Vagina (tissue), 2 donors: Measurements from ENCODE around the gene NOC3L. TPM values are rescaled to one million over a fixed set of nuclear protein-coding genes. Genes with fewer than 3 reads are reported as not detected.

ENCODE experiments used
- DNase-seq, 2 donors: peaks; one replicate each; pipeline ENCODE4 v3.0.0-alpha.2; 2017; ENCODE audit errors: extremely low spot score in 2 of 2
- H3K27ac ChIP-seq: fragments of 200-600 bp; sonication (generic); one replicate; pipeline ENCODE4 v1.5.1; 2019
- H3K27me3 ChIP-seq: fragments of 200-600 bp; sonication (generic); one replicate; pipeline ENCODE4 v1.5.1; 2019
- H3K36me3 ChIP-seq, 2 donors: fragments of 200-600 bp; sonication (generic); one replicate each; pipeline ENCODE4 v1.5.1; 2017 to 2019
- H3K4me1 ChIP-seq: fragments of 200-600 bp; sonication (generic); one replicate; pipeline ENCODE4 v1.5.1; 2019
- H3K4me3 ChIP-seq, 2 donors: fragments of 200-600 bp; sonication (generic); 1 replicate in 1 of 2; 2 replicates in 1 of 2; pipeline ENCODE4 v1.5.1; 2016 to 2019
- H3K9me3 ChIP-seq: fragments of 200-600 bp; sonication (generic); one replicate; pipeline ENCODE4 v1.5.1; 2019
- CTCF ChIP-seq, 3 experiments: fragments of 450-650 bp in 2 of 3; fragments of 200-600 bp in 1 of 3; sonication (generic) in 1 of 3; IDR thresholded peaks; one replicate each; pipeline ENCODE4 v1.5.1; 2017 to 2019; ENCODE audit warnings: antibody characterized with exemption in 3 of 3, mild to moderate bottlenecking in 2 of 3, moderate library complexity in 2 of 3
- POLR2A ChIP-seq, 2 donors: fragments of 450-650 bp; IDR thresholded peaks; one replicate each; pipeline ENCODE4 v1.6.1; 2017; ENCODE audit warnings: antibody characterized with exemption in 2 of 2, mild to moderate bottlenecking in 2 of 2, moderate library complexity in 2 of 2
- POLR2AphosphoS5 ChIP-seq, 2 donors: sonication (generic); formaldehyde crosslinking; IDR thresholded peaks; one replicate each; pipeline ENCODE4 v1.9.0; 2017; ENCODE audit warnings: antibody characterized with exemption in 2 of 2, mild to moderate bottlenecking in 2 of 2, low read depth in 1 of 2; ENCODE audit not compliant: insufficient read depth in 1 of 2
- intact Hi-C: fragments of 100-400 bp; cut with DNase I; formaldehyde crosslinking; loops from one replicate; pipeline ENCODE4 v1.15.1; 2023
- total RNA-seq: library from RNA; depleted of rRNA; stranded (reverse); fragments of >200 nt; gene quantifications from one replicate; pipeline ENCODE4 v1.2.3, GENCODE V29; 2016

NOC3L gene
- total RNA-seq, 1 donor from 2014 or later: 21.1 TPM

DNA sequence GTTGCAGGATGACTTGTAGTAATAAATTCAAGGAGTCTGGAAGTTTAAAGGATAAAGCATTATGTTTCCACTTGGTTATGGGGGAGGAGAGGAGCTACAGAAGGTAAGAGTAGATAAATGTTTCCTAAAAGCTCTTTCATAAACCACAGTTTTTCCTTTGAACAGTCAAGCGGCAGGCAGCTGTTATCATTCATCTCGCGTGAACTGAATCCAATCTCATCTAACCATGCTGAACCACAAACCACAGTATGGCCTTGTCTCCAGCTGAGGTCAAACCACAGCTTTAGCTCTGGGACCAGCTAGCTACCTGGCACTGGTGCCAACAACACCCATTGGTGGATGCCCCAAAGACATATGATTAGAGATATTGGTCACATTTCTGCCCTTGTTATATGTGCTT is 63.3 kb downstream of the NOC3L start:
- DNase-seq: no peak
- Histone ChIP-seq H3K36me3 (no peaks in the 10 kb centered on the region), H3K27me3 (no peaks in the 10 kb centered on the region), H3K4me3 (no peak overlapping the region), H3K27ac (no peak overlapping the region), H3K9me3 (no peaks in the 10 kb centered on the region), H3K4me1 (no peaks in the 10 kb centered on the region)
- TF ChIP-seq CTCF (IDR thresholded peaks at IDR 0.05) (no peak), POLR2AphosphoS5 (IDR thresholded peaks at IDR 0.05; ENCODE audit: insufficient read depth in 1 of 2, low read depth in 1 of 2) (no peak), POLR2A (IDR thresholded peaks at IDR 0.05) (no peak)
- intact Hi-C loops: no loop called here

DNA sequence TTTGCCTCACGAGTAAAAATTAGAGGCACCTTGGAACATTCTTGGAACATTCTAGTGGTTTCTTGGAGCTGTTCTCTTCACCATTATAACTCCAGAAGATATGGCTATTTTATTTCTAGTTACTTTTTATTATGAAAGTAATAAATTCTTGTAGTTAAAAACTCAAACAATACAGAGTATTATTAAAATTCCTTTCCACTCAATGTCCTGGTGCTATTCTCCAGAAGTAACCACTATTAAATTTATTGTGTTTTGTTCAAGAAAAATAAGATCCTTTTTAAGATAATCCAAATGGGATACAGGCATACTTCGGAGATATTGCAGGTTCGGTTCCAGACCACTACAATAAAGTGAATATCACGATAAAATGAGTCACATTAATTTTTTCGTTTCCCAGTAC is 68.6 kb downstream of the NOC3L start:
- TF ChIP-seq CTCF (IDR thresholded peaks at IDR 0.05): no peak
- no peak for TF ChIP-seq POLR2AphosphoS5 (IDR thresholded peaks at IDR 0.05; ENCODE audit: insufficient read depth in 1 of 2, low read depth in 1 of 2)
- TF ChIP-seq POLR2A (IDR thresholded peaks at IDR 0.05): no peak
- no peaks in the 10 kb centered on the region for H3K9me3 ChIP-seq
- no peaks in the 10 kb centered on the region for H3K27me3 ChIP-seq
- no peak overlapping the region for H3K4me3 ChIP-seq
- intact Hi-C loops: no loop called here
- DNase-seq: no peak
- H3K36me3 ChIP-seq: no peaks in the 10 kb centered on the region
- H3K4me1 ChIP-seq: peaks cover 16% of the 10 kb centered on the region
- H3K27ac ChIP-seq: no peak overlapping the region

DNA sequence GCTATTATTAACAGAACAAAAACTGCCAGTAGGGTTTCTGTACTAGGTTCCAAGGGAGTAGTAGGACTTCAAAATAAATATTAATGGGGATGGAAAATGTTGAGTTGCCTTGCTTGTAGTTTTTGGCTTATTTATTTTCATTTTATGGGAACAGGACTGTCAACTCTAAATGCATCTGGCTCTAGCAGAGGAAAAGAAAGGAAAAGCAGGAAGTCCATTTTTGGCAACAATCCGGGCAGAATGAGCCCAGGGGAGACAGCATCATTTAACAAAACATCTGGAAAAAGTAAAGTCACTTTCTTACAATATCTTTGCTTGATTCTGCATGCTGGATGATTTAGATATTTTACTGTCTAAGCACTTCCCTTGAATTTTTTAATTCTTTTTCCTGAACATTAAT is 69.4 kb downstream of the NOC3L start:
- Histone ChIP-seq H3K4me1 (peaks cover 16% of the 10 kb centered on the region), H3K36me3 (no peaks in the 10 kb centered on the region), H3K27ac (no peak overlapping the region), H3K27me3 (no peaks in the 10 kb centered on the region), H3K9me3 (no peaks in the 10 kb centered on the region), H3K4me3 (no peak overlapping the region)
- intact Hi-C loops: no loop called here
- TF ChIP-seq CTCF (IDR thresholded peaks at IDR 0.05) (no peak), POLR2AphosphoS5 (IDR thresholded peaks at IDR 0.05; ENCODE audit: insufficient read depth in 1 of 2, low read depth in 1 of 2) (peak in 1 of 2 donors; percentile 68), POLR2A (IDR thresholded peaks at IDR 0.05) (no peak)
- DNase-seq: no peak

DNA sequence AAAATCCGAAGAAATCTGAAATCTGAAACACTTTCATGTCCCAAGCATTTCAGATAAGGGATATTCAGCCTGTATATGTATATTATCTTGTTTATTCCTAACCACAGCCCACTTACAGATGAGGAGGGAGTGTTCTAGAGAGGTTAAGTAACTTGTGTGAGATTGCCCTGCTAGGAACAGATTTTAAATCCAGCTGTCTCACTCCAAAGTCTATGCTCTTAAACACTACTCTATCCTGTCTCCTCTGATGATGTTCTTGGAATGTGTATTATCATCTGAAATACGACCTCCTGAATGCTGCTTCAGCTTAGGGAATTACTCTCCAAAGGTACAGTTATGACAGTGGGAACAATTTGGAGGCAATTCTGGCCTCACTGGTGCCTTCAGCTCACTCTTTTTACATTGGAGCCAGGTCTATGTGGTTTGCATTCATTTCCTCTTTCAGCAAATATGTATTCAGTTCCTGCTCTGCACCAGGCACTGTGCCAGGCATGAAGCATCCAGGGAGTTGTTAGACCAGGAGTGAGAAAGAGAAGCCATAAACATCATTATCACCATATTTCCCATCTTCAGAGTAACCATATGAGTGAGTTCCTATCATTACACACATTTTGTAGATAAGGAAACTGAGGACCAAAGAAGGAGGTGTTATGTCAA is 70.2 kb downstream of the NOC3L start:
- Histone ChIP-seq H3K4me1 (peaks cover 16% of the 10 kb centered on the region), H3K27ac (peak overlapping the region; percentile 1), H3K27me3 (no peaks in the 10 kb centered on the region), H3K9me3 (no peaks in the 10 kb centered on the region), H3K36me3 (no peaks in the 10 kb centered on the region), H3K4me3 (no peak overlapping the region)
- TF ChIP-seq POLR2AphosphoS5 (IDR thresholded peaks at IDR 0.05; ENCODE audit: insufficient read depth in 1 of 2, low read depth in 1 of 2): no peak
- no peak for TF ChIP-seq POLR2A (IDR thresholded peaks at IDR 0.05)
- TF ChIP-seq CTCF (IDR thresholded peaks at IDR 0.05): no peak
- no peak for DNase-seq
- intact Hi-C loops: no loop called here

GRCh38 chr10:94288361-94289101 is 74.2 kb downstream of the NOC3L start:
- Histone ChIP-seq H3K36me3 (no peaks in the 10 kb centered on the region), H3K27ac (no peak overlapping the region), H3K9me3 (no peaks in the 10 kb centered on the region), H3K4me1 (peaks cover 11% of the 10 kb centered on the region), H3K27me3 (no peaks in the 10 kb centered on the region), H3K4me3 (no peak overlapping the region)
- no peak for DNase-seq
- intact Hi-C loops: no loop called here
- TF ChIP-seq CTCF (IDR thresholded peaks at IDR 0.05) (no peak), POLR2AphosphoS5 (IDR thresholded peaks at IDR 0.05; ENCODE audit: insufficient read depth in 1 of 2, low read depth in 1 of 2) (no peak), POLR2A (IDR thresholded peaks at IDR 0.05) (no peak)
